WTC11 (cell line): ENCODE measurements around the gene COMMD6.

ENCODE experiments used
- NFATC4 ChIP-seq: fragments of 250-450 bp; sonication (Bioruptor Pico); IDR thresholded peaks from 2 replicates; pipeline ENCODE4 v1.9.0; 2021; ENCODE audit warnings: mild to moderate bottlenecking
- SP1 ChIP-seq: sonication (generic); formaldehyde crosslinking; conservative IDR thresholded peaks from 2 replicates; pipeline ENCODE4 v1.8.1; 2022; ENCODE audit warnings: missing genetic modification reagents

GRCh38 chr13:75518439-75519088, 19.1 kb downstream of the COMMD6 start:
- no peak for TF ChIP-seq NFATC4 (CRISPR knock-in tag)
- TF ChIP-seq SP1 (CRISPR knock-in tag), result no peak
